Large intestine (tissue), 3 donors: Measurements from ENCODE around the gene SDK2. TPM values are rescaled to one million over a fixed set of nuclear protein-coding genes. Genes with fewer than 3 reads are reported as not detected.
A peak's percentile ranks its signal among the peaks of the same experiment; 100 is the strongest.

Experiments used
- DNase-seq, 2 donors: peaks; one replicate each; pipeline versions ENCODE4 v3.0.0 to v3.0.0-alpha.2; 2013
- H3K27ac ChIP-seq: one replicate; pipeline ENCODE4 v1.5.1; 2013; ENCODE audit warnings: low read length
- H3K27me3 ChIP-seq: 2 replicates; pipeline ENCODE4 v1.6.1; 2013; ENCODE audit warnings: low read length; ENCODE audit not compliant: control insufficient read depth, insufficient read depth
- H3K36me3 ChIP-seq: 2 replicates; pipeline ENCODE4 v1.6.1; 2013; ENCODE audit warnings: low read length; ENCODE audit not compliant: control insufficient read depth, insufficient read depth
- H3K4me1 ChIP-seq: one replicate; pipeline ENCODE4 v1.6.1; 2013; ENCODE audit warnings: low read length; ENCODE audit not compliant: control insufficient read depth, insufficient read depth
- H3K4me3 ChIP-seq: one replicate; pipeline ENCODE4 v1.5.1; 2013; ENCODE audit warnings: low read length
- H3K9me3 ChIP-seq: one replicate; pipeline ENCODE4 v1.6.1; 2013; ENCODE audit warnings: mild to moderate bottlenecking, low read depth, low read length, moderate library complexity; ENCODE audit not compliant: control insufficient read depth
- WGBS: methylation state at CpG from one replicate; pipeline ENCODE4 v1.1.5; 2013; ENCODE audit warnings: low lambda C conversion rate; ENCODE audit not compliant: insufficient coverage; 5-methylcytosine and 5-hydroxymethylcytosine counted together
- polyA plus RNA-seq: library from polyadenylated mRNA; unstranded; fragments of 120-200 nt; gene quantifications from one replicate; pipeline ENCODE4 v1.2.1, GENCODE V29; 2013

The SDK2 gene
- polyA plus RNA-seq, 1 donor: 0.94 TPM

DNA sequence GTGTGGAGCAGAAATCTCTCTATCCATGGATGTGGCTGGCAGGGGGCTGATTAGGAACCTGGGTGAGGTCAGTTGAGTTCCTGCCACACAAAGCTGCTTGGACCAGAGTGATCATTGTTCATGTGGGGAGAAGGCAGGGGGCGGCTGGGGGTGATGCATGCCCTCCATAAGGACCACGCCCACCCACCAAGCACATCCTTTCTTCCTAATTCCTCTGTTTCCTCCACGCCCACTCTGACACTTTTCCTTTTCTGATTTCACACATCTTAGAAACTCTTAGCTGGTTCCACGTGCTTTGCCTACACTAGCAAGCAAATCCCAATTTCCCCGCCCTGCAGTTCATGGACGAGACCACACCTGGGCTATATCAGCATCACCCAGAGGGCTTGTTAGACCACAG, 108.5 kb downstream of the SDK2 start:
- Histone ChIP-seq H3K36me3 (no peaks in the 10 kb centered on the region), H3K27ac (no peak overlapping the region), H3K9me3 (no peaks in the 10 kb centered on the region), H3K4me3 (no peak overlapping the region), H3K27me3 (peaks cover 8% of the 10 kb centered on the region), H3K4me1 (no peaks in the 10 kb centered on the region)
- DNase-seq: no peak
- no CpG with 5 or more reads among the region's 6 CpGs for WGBS

DNA sequence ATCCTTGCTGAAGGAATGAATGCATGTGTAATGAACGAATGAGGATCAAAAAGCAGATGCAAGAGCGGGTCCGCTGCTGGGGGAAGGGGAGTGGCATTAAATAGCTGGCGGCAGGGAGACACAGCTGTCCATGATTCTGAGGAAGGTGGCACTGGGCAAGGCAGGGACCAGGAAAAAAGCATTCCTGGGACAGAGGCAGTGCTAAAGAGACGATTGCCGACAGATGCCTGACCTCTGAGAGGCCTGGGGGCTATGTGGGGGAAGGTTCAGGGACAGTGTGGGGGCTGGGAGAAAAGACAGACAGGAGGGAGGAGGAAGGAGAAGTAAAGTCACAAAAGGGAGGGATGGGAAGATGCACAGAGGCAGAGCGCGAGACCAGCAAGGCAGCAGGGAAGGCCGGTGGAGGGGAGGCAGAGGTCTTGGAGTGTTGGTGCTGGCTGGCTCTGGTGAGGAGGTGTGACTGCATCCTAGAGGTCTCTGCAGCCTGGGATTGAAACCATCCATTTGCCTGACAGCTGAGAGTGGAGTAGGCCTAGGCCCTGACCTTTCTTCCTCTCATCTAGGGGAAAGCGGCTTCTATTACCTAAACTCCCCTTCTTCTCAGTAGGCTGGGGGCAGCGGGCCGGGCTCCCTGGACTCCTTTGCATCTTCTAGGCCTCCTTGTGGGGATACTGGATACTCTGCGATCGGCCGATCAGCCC, 109.9 kb downstream of the SDK2 start:
- Histone ChIP-seq H3K9me3 (no peaks in the 10 kb centered on the region), H3K27ac (no peak overlapping the region), H3K27me3 (peaks cover 8% of the 10 kb centered on the region), H3K4me1 (no peaks in the 10 kb centered on the region), H3K4me3 (no peak overlapping the region), H3K36me3 (no peaks in the 10 kb centered on the region)
- DNase-seq: no peak
- WGBS: no CpG with 5 or more reads among the region's 15 CpGs

DNA sequence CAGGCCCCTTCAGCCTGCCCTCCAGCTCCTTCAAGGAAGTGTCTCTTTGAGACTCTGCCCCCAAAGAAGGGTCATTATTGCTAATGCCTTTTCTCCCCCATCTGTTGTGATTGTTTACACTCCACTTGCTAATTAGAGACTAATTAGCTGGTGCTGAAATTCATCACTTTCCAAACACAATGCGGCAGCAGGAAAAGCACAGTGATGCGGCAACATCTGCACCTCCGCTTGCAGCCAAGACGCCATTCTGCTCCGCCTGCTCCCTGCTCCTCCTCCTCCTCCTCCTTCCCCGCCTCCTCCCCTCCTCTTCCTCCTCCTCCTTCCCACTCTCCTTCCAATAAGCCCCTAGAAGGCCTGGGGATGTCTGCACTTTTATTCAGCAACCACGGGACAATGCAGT, 110.5 kb downstream of the SDK2 start:
- no peaks in the 10 kb centered on the region for H3K36me3 ChIP-seq
- H3K27me3 ChIP-seq: peaks cover 4% of the 10 kb centered on the region
- H3K4me1 ChIP-seq: no peaks in the 10 kb centered on the region
- no peaks in the 10 kb centered on the region for H3K9me3 ChIP-seq
- no peak overlapping the region for H3K4me3 ChIP-seq
- DNase-seq: no peak
- H3K27ac ChIP-seq: no peak overlapping the region
- no CpG with 5 or more reads among the region's 7 CpGs for WGBS

DNA sequence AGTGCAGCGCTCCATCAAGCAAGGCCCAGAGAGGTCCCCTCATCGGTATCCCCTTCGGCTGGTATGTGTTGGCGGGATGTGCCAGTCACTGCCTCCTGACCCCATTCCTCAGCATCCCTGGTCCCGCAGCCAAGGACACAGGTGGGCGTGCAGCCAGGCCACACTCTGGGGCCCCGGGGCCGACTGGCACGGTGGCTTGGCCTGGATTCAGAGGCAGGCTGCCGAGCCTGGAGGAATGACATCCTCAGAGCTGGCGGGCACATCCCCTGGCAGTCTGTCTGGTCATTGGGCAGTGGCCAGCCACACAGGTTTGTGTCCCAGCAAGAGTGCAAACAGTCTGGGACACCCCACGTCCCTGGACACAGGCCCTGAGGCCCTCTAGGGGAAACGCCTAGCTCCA, 111.1 kb downstream of the SDK2 start:
- peaks cover 4% of the 10 kb centered on the region for H3K27me3 ChIP-seq
- no CpG with 5 or more reads among the region's 13 CpGs for WGBS
- DNase-seq: no peak

DNA sequence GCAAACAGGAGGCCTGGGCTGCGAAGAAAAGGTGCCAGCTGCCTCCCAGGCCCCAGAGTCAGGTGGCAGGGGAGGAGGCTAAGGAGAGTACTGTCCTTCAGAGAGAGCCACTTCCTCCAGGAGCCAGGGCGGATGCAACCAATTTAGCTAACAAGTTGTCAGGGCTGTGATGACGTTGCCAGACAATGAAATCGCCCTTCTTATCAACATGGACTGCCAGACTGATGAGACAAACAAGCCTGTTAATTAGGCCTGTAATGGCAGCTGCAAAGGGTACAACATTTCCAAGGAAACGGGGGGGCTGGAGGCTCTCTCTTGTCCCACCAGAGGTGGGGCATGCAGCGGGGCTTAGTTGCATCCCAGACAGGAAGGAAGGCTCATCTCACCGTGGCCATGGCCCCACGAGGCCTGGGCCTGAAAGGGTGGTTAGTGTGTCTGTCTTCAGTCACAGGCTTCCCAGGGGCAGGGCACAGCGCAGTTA, 111.8 kb downstream of the SDK2 start:
- H3K27me3 ChIP-seq: peaks cover 4% of the 10 kb centered on the region
- peak; percentile 17 to 33 for DNase-seq
- H3K9me3 ChIP-seq: no peaks in the 10 kb centered on the region
- H3K4me1 ChIP-seq: no peaks in the 10 kb centered on the region
- no CpG with 5 or more reads among the region's 9 CpGs for WGBS
- no peak overlapping the region for H3K4me3 ChIP-seq
- H3K27ac ChIP-seq: no peak overlapping the region
- H3K36me3 ChIP-seq: no peaks in the 10 kb centered on the region

More for the DNA sequence above, 111.1 kb downstream of the SDK2 start:
- H3K4me3 ChIP-seq: no peak overlapping the region
- H3K9me3 ChIP-seq: no peaks in the 10 kb centered on the region
- H3K36me3 ChIP-seq: no peaks in the 10 kb centered on the region
- H3K27ac ChIP-seq: no peak overlapping the region
- H3K4me1 ChIP-seq: no peaks in the 10 kb centered on the region

DNA sequence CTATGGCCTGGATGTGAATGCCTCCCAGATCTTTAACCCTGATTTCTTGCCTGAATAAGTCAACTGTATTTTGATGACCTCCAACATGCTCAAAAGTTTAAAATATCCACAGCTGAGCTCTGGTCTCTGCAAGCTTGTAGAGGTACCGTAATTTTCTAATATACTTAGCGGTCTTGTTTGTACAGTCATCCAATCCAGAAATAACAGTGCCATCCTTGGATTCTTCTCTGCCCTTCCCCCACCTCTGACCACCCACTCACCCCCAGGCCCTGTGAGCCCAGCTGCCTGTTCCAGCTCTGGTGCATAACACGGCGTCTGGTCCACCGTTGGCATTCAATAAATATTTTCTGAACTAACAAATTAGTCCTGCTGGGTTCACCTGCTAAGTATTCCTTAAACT, 113.1 kb downstream of the SDK2 start:
- H3K36me3 ChIP-seq: no peaks in the 10 kb centered on the region
- no peak overlapping the region for H3K4me3 ChIP-seq
- H3K27me3 ChIP-seq: no peaks in the 10 kb centered on the region
- no peaks in the 10 kb centered on the region for H3K4me1 ChIP-seq
- no peak overlapping the region for H3K27ac ChIP-seq
- WGBS: no CpG with 5 or more reads among the region's 5 CpGs
- DNase-seq: no peak
- H3K9me3 ChIP-seq: no peaks in the 10 kb centered on the region

DNA sequence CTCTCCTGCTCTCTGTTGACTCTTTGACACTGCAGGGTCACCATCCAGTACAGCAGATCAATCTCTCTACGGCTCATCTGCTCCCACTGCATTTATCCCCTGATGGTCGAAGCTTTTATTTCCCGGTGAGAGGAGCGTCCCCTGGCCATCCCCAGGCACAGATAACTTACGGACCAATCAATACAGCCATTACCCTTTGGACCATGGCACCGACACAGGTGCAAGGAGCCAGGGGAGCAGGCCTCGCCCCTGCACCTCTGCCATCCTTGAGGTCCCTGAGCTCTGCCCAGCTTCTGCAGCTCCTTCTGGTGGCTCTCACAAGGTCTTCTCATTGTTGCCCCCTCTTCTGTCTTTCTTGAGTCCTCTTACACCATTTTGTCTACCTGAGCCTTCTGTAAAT, 115.6 kb downstream of the SDK2 start:
- DNase-seq: no peak
- Histone ChIP-seq H3K27me3 (no peaks in the 10 kb centered on the region), H3K4me3 (no peak overlapping the region), H3K36me3 (no peaks in the 10 kb centered on the region), H3K4me1 (no peaks in the 10 kb centered on the region), H3K9me3 (no peaks in the 10 kb centered on the region), H3K27ac (no peak overlapping the region)
- WGBS: no CpG with 5 or more reads among the region's 7 CpGs

DNA sequence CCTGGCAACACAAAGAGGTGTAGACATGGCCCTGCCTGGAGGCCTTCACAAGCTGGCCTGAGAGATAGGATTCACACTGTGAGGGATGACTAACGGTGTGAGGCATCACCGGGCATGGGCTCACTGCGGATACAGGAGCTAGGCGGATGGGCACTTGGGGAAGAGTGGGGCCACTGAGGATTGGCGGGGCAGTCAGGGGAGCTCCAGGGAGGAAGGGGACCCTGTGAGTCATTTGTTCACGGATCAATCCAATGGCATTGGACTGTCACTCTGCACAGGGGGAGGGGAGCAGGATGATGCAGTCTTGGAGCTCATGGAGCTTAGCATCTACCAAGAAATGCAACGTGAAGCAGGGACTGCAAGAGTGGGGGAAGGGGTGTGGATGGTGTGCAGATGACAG, 117.3 kb downstream of the SDK2 start:
- no peak for DNase-seq
- Histone ChIP-seq H3K27me3 (no peaks in the 10 kb centered on the region), H3K36me3 (no peaks in the 10 kb centered on the region), H3K4me1 (no peaks in the 10 kb centered on the region), H3K4me3 (no peak overlapping the region), H3K27ac (no peak overlapping the region), H3K9me3 (no peaks in the 10 kb centered on the region)
- WGBS: no CpG with 5 or more reads among the region's 7 CpGs

DNA sequence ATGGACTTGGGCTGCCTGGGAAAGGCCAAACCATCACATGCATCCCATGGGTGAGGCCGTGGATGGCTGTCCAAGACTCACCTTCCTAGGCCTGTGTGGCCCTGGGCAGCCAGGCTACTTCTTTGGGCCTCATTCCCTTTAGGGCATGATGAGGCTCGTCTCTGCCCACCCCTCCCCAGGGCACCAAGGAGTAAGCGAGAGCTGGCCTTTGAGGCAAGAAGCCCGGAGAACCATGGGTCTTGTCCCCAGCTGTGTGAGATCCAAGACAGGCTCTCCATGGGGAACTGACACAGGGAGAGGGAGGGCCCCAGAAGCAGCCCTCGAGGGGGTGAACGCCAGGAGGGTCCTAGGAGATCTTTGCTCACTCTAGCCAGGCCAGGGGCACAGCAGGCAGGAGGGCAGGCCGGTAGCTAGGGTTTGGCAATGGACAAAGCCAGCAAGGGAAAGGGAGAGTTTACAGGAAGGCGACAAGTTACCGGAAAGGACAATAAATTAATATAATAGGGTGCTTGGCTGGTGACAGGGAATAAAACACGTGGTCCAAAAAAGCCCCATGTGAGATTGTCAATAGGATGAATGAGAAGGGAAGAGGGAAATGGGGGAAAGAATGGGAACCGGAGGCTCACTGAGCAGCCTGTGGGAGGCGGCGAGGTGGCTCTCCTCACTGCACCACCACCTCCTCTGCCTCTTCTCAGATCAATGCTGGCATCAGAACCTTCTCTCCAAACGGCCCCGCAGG, 119.1 kb downstream of the SDK2 start:
- H3K4me1 ChIP-seq: no peaks in the 10 kb centered on the region
- 88% methylated on average over 2 of the region's 15 CpGs for WGBS
- H3K9me3 ChIP-seq: no peaks in the 10 kb centered on the region
- H3K36me3 ChIP-seq: no peaks in the 10 kb centered on the region
- DNase-seq: no peak
- H3K27ac ChIP-seq: no peak overlapping the region
- H3K4me3 ChIP-seq: no peak overlapping the region
- no peaks in the 10 kb centered on the region for H3K27me3 ChIP-seq

DNA sequence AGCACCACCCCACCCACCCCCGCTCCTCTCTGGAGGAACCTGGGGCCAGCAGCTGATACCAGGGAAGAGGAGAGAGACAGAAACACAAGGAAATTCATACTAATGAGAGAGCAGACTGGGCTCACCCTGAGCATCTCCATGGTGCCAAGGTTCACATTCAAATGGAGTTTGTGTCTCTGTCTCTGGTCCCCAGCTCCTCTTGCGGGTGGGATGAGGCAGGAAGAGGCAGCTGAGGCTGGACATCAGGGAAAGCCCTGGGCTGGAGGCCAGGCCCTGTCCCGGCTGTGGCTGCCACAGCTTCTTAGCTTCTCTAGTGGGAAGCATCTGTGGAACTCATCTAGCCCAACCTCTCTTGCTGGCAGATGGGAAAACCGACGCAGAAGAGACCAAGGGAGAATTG, 121.5 kb downstream of the SDK2 start:
- no CpG with 5 or more reads among the region's 5 CpGs for WGBS
- no peaks in the 10 kb centered on the region for H3K4me1 ChIP-seq
- no peak overlapping the region for H3K27ac ChIP-seq
- H3K36me3 ChIP-seq: no peaks in the 10 kb centered on the region
- H3K27me3 ChIP-seq: no peaks in the 10 kb centered on the region
- no peak overlapping the region for H3K4me3 ChIP-seq
- no peak for DNase-seq
- no peaks in the 10 kb centered on the region for H3K9me3 ChIP-seq
